Activated naive CD4-positive, alpha-beta T cell treated with anti-CD3 and anti-CD28 coated beads, Interleukin-2, amount 50 U/mL, for 24 hours (primary cell): ENCODE data around the gene DCDC2B.

Experiments
- H3K27ac Mint-ChIP-seq: one replicate; pipeline ENCODE4 v1.8.0; 2021; ENCODE audit warnings: mild to moderate bottlenecking, mixed read lengths
- H3K27me3 Mint-ChIP-seq: one replicate; pipeline ENCODE4 v1.8.0; 2021; ENCODE audit warnings: mixed read lengths
- H3K36me3 Mint-ChIP-seq: one replicate; pipeline ENCODE4 v1.8.0; 2021; ENCODE audit warnings: mixed read lengths
- H3K4me1 Mint-ChIP-seq: one replicate; pipeline ENCODE4 v1.8.0; 2021; ENCODE audit warnings: mixed read lengths
- H3K4me3 Mint-ChIP-seq: one replicate; pipeline ENCODE4 v1.8.0; 2021; ENCODE audit warnings: mild to moderate bottlenecking, mixed read lengths
- H3K9me3 Mint-ChIP-seq: one replicate; pipeline ENCODE4 v1.8.0; 2021; ENCODE audit warnings: mixed read lengths

The DCDC2B gene

DNA sequence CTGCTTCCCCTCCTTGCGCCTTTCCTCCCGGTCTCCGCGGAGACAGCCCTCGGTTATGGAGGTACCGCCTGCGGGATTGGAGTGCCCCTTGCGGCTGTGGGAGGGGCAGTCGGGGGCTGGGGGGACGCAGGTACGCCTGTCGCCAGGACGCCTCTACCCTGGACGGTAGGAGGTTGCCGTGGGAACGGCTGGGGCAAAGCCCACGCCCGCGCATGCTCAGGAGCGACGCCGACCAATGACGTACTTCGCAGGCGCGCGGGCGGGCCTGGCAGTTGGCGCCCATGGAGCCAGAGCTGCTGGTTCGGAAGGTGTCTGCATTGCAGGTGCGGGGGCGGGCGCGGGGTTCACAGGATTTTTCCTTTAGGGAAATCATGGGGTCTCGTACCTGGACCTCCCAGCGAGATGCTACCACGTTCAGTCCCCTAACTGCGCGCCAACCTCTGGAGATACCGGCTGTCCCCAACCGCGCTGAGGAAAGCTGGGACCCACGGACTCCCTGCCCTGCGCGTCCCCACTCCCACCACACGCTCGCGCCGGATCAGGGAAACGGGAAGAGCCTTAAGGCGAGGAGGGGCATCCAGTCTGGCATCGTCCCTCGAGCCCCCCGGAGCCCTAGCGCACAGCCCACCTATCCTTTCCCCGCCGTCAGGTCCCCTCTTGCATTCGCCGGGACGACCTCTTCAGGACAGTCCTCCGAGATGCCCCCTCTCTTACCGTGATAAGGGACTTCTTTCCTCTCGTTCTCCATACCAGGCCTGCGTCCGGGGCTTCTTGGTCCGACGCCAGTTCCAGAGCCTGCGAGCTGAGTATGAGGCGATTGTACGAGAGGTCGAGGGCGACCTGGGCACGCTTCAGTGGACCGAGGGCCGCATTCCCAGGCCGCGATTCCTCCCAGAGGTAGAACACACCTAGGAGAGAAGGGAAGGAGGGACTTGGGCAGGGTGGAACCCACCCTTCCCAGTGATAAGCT, 3.2 kb upstream of the DCDC2B start, which contains the start of gene IQCC:
Gene IQCC (plus strand): TSS at position 271 of the 970 bp plus-strand sequence. CDS start 11 bp downstream, at position 282.
- Mint-ChIP-seq H3K9me3 (no peaks in the 10 kb centered on the region), H3K4me1 (peaks cover 35% of the 10 kb centered on the region), H3K27me3 (no peaks in the 10 kb centered on the region), H3K36me3 (no peaks in the 10 kb centered on the region), H3K27ac (peak within 1 kb of the TSS; percentile 30), H3K4me3 (peak within 1 kb of the TSS; percentile 87)

DNA sequence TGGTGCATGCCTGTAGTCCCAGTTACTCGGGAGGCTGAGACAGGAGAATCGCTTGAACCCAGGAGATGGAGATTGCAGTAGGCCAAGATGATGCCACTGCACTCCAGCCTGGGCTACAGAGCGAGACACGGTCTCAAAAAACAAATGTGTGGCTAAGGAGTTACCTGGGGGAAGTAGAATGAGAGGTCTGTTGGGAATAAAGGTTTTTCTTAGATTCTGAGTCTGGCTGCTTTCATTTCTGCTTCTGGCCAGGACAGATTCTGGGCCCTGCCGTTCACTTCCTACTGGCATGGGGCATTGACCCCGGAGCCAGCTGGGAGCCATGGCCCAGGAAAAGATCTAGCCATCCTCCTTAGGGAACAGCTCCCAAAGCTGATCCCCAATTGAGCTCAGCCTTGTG, 420 bp upstream of the DCDC2B start:
- Mint-ChIP-seq H3K27ac (no peak overlapping the region), H3K9me3 (no peaks in the 10 kb centered on the region), H3K4me3 (no peak overlapping the region), H3K27me3 (no peaks in the 10 kb centered on the region), H3K36me3 (no peaks in the 10 kb centered on the region), H3K4me1 (peaks cover 14% of the 10 kb centered on the region)

DNA sequence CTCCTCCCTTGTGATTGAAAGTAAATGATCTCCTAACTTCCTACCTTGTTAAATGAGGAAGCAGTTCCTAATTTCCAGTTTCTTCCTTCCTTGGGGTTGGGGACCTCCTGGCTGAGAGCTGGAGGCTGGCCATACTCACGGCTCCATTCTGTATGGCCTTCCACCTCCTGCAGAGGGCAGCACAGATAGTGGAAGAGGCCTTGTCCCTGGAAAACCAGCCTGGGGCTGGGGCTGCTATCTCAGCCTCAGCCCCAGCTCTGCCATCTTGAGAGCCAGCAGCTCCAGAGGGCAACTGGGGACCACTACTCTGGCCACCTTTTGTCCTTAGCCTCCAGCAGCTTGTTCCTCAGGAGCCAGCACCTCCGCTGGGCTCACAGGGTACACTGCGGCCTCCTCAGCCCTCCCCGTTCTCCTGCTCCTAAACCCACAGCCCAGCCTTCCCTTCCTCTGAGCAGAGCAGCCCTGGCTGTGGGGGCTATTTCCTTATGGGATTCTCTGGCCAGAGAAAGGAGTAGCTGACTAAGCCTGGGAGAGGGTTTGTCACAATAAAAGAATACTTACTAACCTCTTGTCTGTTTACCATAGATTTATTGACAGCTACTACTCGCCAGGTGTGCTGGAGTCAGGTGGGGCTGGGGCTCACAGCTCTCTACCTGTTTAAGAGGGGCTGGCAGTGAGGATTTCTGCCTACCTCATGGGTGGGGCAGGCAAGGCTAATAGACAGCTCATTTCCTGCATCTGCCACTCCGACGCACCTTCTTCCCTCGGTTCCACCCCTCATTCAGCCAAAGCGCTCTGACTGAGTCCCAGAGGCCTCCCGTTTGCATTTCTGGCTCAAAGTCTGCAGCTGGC, 7.0 kb downstream of the DCDC2B start:
- Mint-ChIP-seq H3K27me3 (no peaks in the 10 kb centered on the region), H3K4me1 (peaks cover 28% of the 10 kb centered on the region), H3K4me3 (no peak overlapping the region), H3K9me3 (no peaks in the 10 kb centered on the region), H3K36me3 (peaks cover 4% of the 10 kb centered on the region), H3K27ac (peak overlapping the region; percentile 41)

DNA sequence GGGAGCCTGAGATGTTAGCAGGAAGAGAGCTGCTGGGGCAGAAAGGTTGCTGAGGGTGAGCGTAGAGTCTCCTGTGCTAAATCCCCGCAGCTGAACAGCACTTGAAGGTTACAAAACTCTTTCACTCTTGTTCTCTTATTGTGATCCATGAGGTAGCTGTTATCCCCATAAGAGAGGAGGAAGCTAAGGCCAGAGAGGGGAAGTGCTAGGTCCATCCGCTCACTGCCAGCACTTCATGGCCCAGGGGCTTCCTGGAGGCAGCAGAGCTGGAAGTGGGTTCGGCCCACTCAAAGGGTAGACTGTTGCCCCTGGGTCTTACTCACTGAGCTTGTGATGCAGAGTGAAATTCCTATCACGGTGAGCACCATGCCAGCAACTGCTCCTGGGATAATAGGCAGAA, 7.7 kb downstream of the DCDC2B start:
- H3K4me3 Mint-ChIP-seq: no peak overlapping the region
- peaks cover 33% of the 10 kb centered on the region for H3K4me1 Mint-ChIP-seq
- peaks cover 4% of the 10 kb centered on the region for H3K36me3 Mint-ChIP-seq
- no peak overlapping the region for H3K27ac Mint-ChIP-seq
- H3K9me3 Mint-ChIP-seq: no peaks in the 10 kb centered on the region
- H3K27me3 Mint-ChIP-seq: no peaks in the 10 kb centered on the region

DNA sequence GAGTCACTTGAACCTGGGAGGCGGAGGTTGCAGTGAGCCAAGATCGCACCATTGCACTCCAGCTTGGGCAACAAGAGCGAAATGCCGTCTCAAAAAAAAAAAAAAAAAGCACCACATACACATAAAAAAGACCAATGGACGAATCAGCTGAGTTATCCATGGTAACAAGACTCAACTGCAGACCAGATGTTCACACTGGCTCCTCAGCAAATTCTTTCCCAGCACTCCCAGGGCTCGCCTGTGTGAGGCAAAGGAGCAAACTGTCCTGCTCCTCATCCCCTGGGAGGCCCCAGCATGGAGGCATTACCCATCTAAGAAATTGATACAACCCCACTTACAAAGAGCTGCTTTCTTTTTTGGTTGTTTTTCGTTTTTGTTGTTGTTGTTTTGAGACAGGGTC, 10.1 kb downstream of the DCDC2B start:
- Mint-ChIP-seq H3K4me3 (no peak overlapping the region), H3K27me3 (no peaks in the 10 kb centered on the region), H3K4me1 (peaks cover 43% of the 10 kb centered on the region), H3K36me3 (peaks cover 7% of the 10 kb centered on the region), H3K27ac (no peak overlapping the region), H3K9me3 (no peaks in the 10 kb centered on the region)

DNA sequence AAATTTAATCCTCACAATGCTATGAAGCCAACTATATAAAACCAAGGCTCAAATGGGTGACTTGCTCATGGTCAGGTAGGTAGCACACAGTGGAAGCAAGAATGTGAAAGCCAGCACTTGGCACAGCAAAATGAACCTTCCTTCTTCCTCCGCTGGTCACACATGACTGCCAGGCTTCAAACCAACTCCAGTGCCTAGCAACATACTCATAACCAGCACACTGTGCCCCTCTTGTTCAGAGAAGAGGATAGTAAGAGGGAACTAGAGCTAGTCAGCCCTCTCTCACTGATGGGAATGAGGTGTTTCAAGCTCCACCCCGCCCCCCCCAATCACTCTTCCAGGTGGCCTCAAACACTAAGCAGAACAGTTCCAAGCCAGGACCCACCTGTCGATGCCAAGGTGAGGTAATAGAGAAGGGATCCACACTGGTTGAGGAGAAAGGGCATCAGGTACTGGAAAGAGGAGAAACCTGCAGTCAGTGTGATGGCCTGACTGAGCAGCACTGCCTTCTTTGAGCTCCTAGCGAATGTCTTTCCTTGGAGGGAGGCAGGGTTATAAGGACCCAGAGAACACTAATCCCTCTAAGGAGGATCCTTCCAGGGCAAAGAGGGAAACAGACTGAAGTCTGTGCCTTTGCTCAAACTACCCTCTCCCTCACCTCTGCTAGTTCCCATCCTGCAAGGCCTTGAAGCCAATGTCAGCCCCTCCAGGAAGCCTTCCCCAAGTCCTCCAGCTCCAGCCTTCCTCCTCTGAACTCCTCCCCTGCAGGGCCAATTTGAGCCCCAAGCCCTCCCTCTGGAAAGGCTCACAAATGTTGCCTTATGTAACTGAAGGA, 12.1 kb downstream of the DCDC2B start:
- Mint-ChIP-seq H3K4me3 (peak overlapping the region; percentile 95), H3K4me1 (peaks cover 46% of the 10 kb centered on the region), H3K9me3 (no peaks in the 10 kb centered on the region), H3K36me3 (peaks cover 10% of the 10 kb centered on the region), H3K27me3 (no peaks in the 10 kb centered on the region), H3K27ac (peak overlapping the region; percentile 35)

DNA sequence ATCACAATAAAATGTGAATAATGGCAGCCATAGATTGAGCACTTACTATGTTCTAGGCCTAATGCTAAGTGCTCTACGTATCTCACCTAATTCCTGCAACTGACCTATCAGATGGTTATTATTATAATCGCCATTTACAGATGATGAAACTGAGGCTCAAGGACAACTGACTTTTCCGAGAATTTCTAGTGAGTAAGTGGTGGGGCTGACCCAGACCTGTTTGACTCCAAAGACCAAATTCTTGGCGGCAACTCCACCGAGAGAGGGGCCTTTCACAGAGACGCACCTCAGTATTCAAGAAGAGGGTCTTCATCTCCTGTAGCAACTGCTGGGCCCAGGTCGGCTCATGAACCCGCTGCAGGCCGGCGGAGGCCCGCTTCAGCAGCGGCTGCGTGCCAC, 12.7 kb downstream of the DCDC2B start:
- peak overlapping the region; percentile 95 for H3K4me3 Mint-ChIP-seq
- no peak overlapping the region for H3K27ac Mint-ChIP-seq
- H3K4me1 Mint-ChIP-seq: peaks cover 40% of the 10 kb centered on the region
- no peaks in the 10 kb centered on the region for H3K27me3 Mint-ChIP-seq
- H3K36me3 Mint-ChIP-seq: peaks cover 12% of the 10 kb centered on the region
- H3K9me3 Mint-ChIP-seq: no peaks in the 10 kb centered on the region

DNA sequence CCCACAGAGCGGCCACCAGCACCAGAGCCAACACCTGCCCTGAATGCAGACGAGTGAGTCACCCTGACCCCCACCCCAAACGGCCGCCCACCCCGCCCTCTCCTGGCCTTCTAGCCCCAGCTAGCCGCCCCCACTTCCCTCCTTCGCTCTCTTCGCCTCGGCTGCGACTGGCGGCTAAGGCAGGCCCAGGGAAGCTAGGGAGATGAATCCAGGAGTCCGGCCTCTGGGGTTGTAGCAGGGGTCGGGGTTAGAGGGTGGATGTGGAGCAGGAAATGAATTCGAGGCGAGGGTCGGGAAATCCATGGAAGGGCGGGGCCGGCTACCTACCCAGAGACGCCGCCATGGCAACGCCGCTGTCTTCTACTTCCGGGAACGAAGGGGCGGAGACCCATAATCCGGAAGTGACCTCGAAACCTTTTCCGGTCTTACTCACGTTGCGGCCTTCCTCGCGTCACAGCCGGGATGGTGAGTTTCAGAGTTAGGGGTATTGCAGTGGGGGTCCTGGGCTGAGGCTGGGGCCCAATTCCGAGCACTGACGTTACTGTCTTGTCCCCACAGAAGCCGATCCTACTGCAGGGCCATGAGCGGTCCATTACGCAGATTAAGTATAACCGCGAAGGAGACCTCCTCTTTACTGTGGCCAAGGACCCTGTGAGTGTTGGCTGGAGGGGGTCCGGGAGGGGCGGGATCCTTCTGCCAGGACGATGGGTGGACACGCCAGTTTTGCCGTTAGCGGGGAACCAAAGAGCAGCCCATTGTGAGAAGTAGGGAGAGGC, 13.3 kb downstream of the DCDC2B start, which contains the start of the genes EIF3I and TMEM234:
Gene EIF3I (plus strand): TSS at position 428 of the 776 bp plus-strand sequence. CDS start 35 bp downstream, at position 463.
Gene TMEM234 (minus strand): TSS at position 374 of the 776 bp plus-strand sequence. CDS start 31 bp downstream, at position 343.
- Mint-ChIP-seq H3K27me3 (no peaks in the 10 kb centered on the region), H3K36me3 (peaks cover 12% of the 10 kb centered on the region), H3K27ac (peak within 1 kb of the TSS; percentile 96), H3K4me1 (peaks cover 39% of the 10 kb centered on the region), H3K9me3 (no peaks in the 10 kb centered on the region), H3K4me3 (peak within 1 kb of the TSS; percentile 95)

DNA sequence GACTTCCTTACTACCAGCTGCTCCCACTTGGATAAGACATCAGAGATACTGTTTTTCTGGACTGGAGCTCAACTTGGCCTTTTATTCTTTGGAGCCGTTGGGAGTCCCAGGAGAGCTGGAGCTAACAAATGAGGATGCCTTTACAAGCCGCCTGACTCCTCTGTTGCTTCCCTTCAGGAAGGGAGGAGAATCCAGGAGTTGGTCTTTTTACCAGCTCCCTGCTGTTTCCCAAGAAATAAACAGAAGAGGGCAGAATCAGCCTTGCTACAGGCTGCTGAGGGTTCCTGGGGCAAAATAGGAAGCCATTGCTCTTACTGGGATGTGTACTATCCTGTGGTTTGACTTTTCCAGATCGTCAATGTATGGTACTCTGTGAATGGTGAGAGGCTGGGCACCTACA, 14.8 kb downstream of the DCDC2B start:
- Mint-ChIP-seq H3K9me3 (no peaks in the 10 kb centered on the region), H3K4me3 (peak overlapping the region; percentile 95), H3K36me3 (peaks cover 13% of the 10 kb centered on the region), H3K27me3 (no peaks in the 10 kb centered on the region), H3K4me1 (peaks cover 46% of the 10 kb centered on the region), H3K27ac (no peak overlapping the region)

DNA sequence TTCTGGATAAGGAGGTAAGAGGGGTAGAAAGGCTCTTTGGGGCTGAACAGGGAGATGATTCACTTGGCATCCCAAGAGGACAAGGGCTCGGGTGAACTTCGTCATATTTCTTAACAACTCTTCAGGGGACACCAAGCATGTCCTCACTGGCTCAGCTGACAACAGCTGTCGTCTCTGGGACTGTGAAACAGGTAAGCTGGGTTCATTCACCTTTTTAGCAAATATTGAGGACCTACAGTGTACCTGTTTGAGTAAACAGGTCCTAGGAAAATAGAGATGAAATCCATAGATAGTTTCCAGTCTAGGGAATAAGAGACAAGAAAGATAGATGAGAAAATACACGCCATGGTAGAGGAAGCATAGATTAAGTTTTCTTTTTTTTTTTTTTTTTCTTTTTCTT, 15.4 kb downstream of the DCDC2B start:
- Mint-ChIP-seq H3K4me3 (peak overlapping the region; percentile 95), H3K27me3 (no peaks in the 10 kb centered on the region), H3K27ac (no peak overlapping the region), H3K4me1 (peaks cover 46% of the 10 kb centered on the region), H3K36me3 (peaks cover 15% of the 10 kb centered on the region), H3K9me3 (no peaks in the 10 kb centered on the region)

DNA sequence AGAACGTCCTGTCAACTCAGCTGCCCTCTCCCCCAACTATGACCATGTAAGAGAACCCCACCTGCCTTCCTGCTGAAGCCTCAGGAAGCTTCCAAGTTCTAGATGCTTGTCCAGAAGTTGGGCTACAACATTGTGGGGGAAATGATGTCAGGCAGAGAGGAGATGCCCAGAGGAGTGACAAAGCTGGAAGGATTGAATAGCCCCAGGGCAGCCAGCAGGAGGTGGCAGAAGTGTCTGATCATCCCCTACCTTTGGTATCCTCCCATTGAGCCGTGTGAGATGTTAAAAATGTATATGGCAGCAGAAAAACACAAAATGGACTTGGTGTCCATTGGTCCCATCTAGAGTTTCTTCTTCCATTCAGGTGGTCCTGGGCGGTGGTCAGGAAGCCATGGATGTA, 19.9 kb downstream of the DCDC2B start:
- Mint-ChIP-seq H3K4me1 (peaks cover 23% of the 10 kb centered on the region), H3K4me3 (no peak overlapping the region), H3K27me3 (no peaks in the 10 kb centered on the region), H3K27ac (no peak overlapping the region), H3K9me3 (no peaks in the 10 kb centered on the region), H3K36me3 (peaks cover 15% of the 10 kb centered on the region)

DNA sequence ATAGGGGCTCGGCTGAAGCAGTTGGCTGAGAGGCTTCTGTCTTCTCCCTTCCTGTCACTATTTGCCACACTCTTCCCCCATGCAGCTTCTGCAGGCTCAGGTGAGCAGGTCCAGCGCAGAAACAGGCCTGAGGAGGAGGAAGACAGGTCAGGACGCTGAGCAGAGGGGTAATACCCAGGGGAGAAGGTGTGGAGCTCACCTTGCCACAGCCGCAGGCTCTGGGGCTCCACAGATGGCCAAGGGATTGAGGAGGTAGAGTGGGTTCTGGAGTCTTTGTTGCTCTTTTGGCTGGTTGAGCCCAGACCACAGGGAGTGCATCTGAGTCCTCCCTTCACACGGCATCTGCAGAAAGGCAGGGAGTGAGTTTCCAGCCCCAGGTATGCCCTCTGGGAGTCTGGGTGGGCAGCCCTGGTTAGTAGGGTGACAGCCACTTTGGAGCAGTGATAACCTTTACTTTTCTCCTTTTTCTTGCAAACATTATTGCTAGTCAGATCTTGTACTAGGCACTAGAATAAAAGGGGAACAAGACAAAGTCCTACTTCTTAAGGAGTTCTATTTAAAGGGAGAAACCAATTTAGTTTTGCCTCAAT, 23.0 kb downstream of the DCDC2B start:
- no peak overlapping the region for H3K4me3 Mint-ChIP-seq
- H3K9me3 Mint-ChIP-seq: no peaks in the 10 kb centered on the region
- H3K4me1 Mint-ChIP-seq: peaks cover 12% of the 10 kb centered on the region
- H3K27me3 Mint-ChIP-seq: no peaks in the 10 kb centered on the region
- H3K36me3 Mint-ChIP-seq: peaks cover 8% of the 10 kb centered on the region
- no peak overlapping the region for H3K27ac Mint-ChIP-seq

DNA sequence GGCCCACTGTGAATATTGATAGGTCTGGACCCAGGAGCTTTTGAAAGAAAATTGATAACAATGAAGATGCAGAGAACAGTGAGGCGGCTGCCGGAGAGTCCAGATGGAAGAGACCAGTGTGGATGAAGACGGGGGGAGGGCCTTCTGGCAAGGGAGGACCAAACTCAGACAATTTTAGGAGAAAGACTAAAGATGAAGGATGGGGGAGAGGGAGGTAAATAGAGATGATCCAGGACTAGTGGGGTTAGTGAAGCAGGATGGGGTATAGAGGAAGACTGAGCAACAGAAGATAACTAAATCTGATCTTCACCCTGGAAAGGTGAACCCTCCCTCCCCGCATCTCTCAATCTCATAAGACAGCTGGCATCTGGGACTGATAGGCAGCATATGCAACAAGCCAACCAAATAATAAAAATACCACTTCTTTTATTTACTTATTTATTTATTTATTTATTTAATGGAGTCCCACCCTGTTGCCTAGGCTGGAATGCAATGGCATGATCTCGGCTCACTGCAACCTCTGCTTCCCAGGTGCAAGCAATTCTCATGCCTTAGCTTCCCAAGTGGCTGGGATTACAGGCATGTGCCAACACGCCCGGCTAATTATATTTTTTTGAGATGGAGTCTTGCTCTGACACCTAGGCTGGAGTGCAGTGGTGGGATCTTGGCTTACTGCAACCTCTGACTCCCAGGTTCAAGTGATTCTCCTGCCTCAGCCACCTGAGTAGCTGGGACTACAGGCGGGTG, 23.8 kb downstream of the DCDC2B start:
- Mint-ChIP-seq H3K27ac (no peak overlapping the region), H3K4me3 (no peak overlapping the region), H3K9me3 (no peaks in the 10 kb centered on the region), H3K4me1 (peaks cover 6% of the 10 kb centered on the region), H3K27me3 (no peaks in the 10 kb centered on the region), H3K36me3 (peaks cover 7% of the 10 kb centered on the region)
